Right lobe of liver (tissue), 6 donors: Measurements from ENCODE around the gene SLA2. TPM values are rescaled to one million over a fixed set of nuclear protein-coding genes. Genes with fewer than 3 reads are reported as not detected.

ENCODE experiments used
- ATAC-seq, 4 donors: fragments of 200-7000 bp; cut with Tn5 transposase; one replicate each; pipeline ENCODE4 v1.9.1; 2020; ENCODE audit warnings: mild to moderate bottlenecking in 4 of 4, moderate library complexity in 4 of 4
- DNase-seq, 3 donors: peaks; one replicate each; pipeline ENCODE4 v3.0.0-alpha.2; 2020
- H3K27ac ChIP-seq, 3 donors: fragments of 200-600 bp; one replicate each; pipeline ENCODE4 v1.8.0; 2022
- H3K27me3 ChIP-seq, 2 donors: fragments of 200-600 bp; one replicate each; pipeline ENCODE4 v1.8.0; 2022
- H3K36me3 ChIP-seq, 4 donors: fragments of 200-600 bp; sonication (generic) in 1 of 4; one replicate each; pipeline versions ENCODE4 v1.5.1 to v1.8.0; 2017 to 2022; ENCODE audit warnings: control low read depth in 1 of 4
- H3K4me1 ChIP-seq, 4 donors: fragments of 200-600 bp; sonication (generic) in 1 of 4; one replicate each; pipeline versions ENCODE4 v1.5.1 to v1.8.0; 2017 to 2022; ENCODE audit warnings: control low read depth in 1 of 4
- H3K4me3 ChIP-seq, 3 donors: fragments of 200-600 bp; one replicate each; pipeline ENCODE4 v1.8.0; 2022
- H3K9me3 ChIP-seq, 4 donors: fragments of 200-600 bp; sonication (generic) in 1 of 4; one replicate each; pipeline versions ENCODE4 v1.5.1 to v1.8.0; 2017 to 2022; ENCODE audit warnings: control low read depth in 1 of 4
- CTCF ChIP-seq, 4 donors: fragments of 200-600 bp in 3 of 4; fragments of 450-650 bp in 1 of 4; IDR thresholded peaks; one replicate each; pipeline versions ENCODE4 v1.5.1 to v1.8.0; 2016 to 2022; ENCODE audit warnings: antibody characterized with exemption in 4 of 4, mild to moderate bottlenecking in 2 of 4
- POLR2A ChIP-seq: fragments of 450-650 bp; IDR thresholded peaks from one replicate; pipeline ENCODE4 v1.6.1; 2017; ENCODE audit warnings: antibody characterized with exemption, mild to moderate bottlenecking
- WGBS: methylation state at CpG from one replicate; pipeline ENCODE4 v1.1.6; 2018; ENCODE audit warnings: low coverage, low lambda C conversion rate; ENCODE audit not compliant: insufficient coverage; ENCODE audit errors: missing lambda C conversion rate; 5-methylcytosine and 5-hydroxymethylcytosine counted together
- intact Hi-C, 2 donors: fragments of 100-400 bp; cut with DNase I; formaldehyde crosslinking; loops; one replicate each; pipeline versions ENCODE4 v1.11.2 to v1.14.1; 2022
- small RNA-seq, 2 experiments: library from RNA; depleted of rRNA; stranded (forward); fragments of <200 nt; gene quantifications; one replicate each; pipeline ENCODE3, GENCODE V24; 2016
- total RNA-seq, 6 experiments: library from RNA; depleted of rRNA in 2 of 6; stranded (reverse); fragments of >200 nt in 2 of 6; fragmentation: NEBNext Ultra II Directional in 3 of 6; extraction: Animal tissue kit (Norgen Biotek cat#: 25700) in 3 of 6; gene quantifications; one replicate each; pipeline versions ENCODE4 v1.1.0 to v1.2.4, GENCODE V29; 2016 to 2023
- donor health status: DM: no; HTN: yes; CAD: no.
- donor health status: DM: no; HTN: no; CAD: no.
- donor health status: DM: no; HTN: no; CAD: no.
- donor health status: DM: no; HTN: yes; CAD: no.
- donor health status: DM: no; HTN: yes; CAD: no.

The SLA2 gene
- total RNA-seq, 6 experiments from 2014 or later, result 0.18 to 0.50 (median 0.32) TPM

- TF ChIP-seq POLR2A (no peak), CTCF (IDR thresholded peaks at IDR 0.05) (no peak)
- H3K9me3 ChIP-seq, result no peaks in the 10 kb centered on the region
- 67% methylated on average over 1 of the region's 1 CpG for WGBS
- H3K27ac ChIP-seq, result no peak overlapping the region
- H3K36me3 ChIP-seq, result no peaks in the 10 kb centered on the region
- ATAC-seq, result no peak
- DNase-seq, result no peak
- H3K4me3 ChIP-seq, result no peak overlapping the region
- no peaks in the 10 kb centered on the region for H3K4me1 ChIP-seq
- no peaks in the 10 kb centered on the region for H3K27me3 ChIP-seq
- intact Hi-C loops, result no loop called here
These were observed 82.6 kb downstream of the SLA2 start for GRCh38 chr20:36563374-36563773.

- Histone ChIP-seq H3K4me3 (no peak overlapping the region), H3K27ac (no peak overlapping the region), H3K36me3 (no peaks in the 10 kb centered on the region), H3K27me3 (no peaks in the 10 kb centered on the region), H3K9me3 (no peaks in the 10 kb centered on the region), H3K4me1 (no peaks in the 10 kb centered on the region)
- TF ChIP-seq POLR2A (no peak), CTCF (IDR thresholded peaks at IDR 0.05) (no peak)
- 100% methylated on average over 2 of the region's 2 CpGs for WGBS
- DNase-seq (no peak), ATAC-seq (no peak)
- intact Hi-C loops, result no loop called here
These were observed 83.3 kb downstream of the SLA2 start for GRCh38 chr20:36562724-36563123.

Small RNA genes lying within 50 kb of the gene (small RNA-seq; reads per million reads assigned to genes)
- gene RF00019, result 0 reads per million in 2 experiments

Other genes starting within 250 kb of the SLA2 start
- gene MYL9, start 104.7 kb downstream of the SLA2 start, total RNA-seq, result 10 to 100 TPM in 4 of 6 experiments, 1 to 10 TPM in 2; 7.7 to 44.2 (median 18.1) TPM
- 1 to 10 TPM; 3.2 to 7.8 (median 5.9) TPM for gene TGIF2, start 72.6 kb downstream of the SLA2 start, total RNA-seq
- gene RAB5IF, start 40.4 kb downstream of the SLA2 start, total RNA-seq, result 100 to 1,000 TPM in 5 of 6 experiments, 10 to 100 TPM in 1; 78.1 to 232 (median 125) TPM
- gene NDRG3, start 99.9 kb upstream of the SLA2 start, total RNA-seq, result 1 to 10 TPM; 5.2 to 8.0 (median 7.0) TPM
- gene DSN1, start 127.6 kb upstream of the SLA2 start, total RNA-seq, result 1 to 10 TPM; 2.7 to 9.8 (median 4.7) TPM
- gene TLDC2, start 229.9 kb upstream of the SLA2 start, total RNA-seq, result under 1 TPM in 1 of 6 experiments, not detected in 5; 0.43 TPM